RWPE1 (cell line): ENCODE measurements around the gene PHB1.
"Not testable (repeated sequence)": the region's sequence is repeated elsewhere in the genome, so short reads cannot be mapped to it uniquely, and the experiment has no call there.

Source experiments
- CTCF ChIA-PET: fragments of 350-600 bp; sonication (Branson Sonifier 250); formaldehyde crosslinking; extraction: SDS; loops from one replicate; lab custom pipeline; 2021; lab: Yijun Ruan, JAX
- POLR2A ChIA-PET: fragments of 400-600 bp; formaldehyde crosslinking; extraction: SDS; loops from one replicate; lab custom pipeline; 2020; ENCODE audit warnings: antibody characterized with exemption; ENCODE audit not compliant: low non-redundant PET; lab: Yijun Ruan, JAX
- DNase-seq: peaks from one replicate; pipeline ENCODE4 v3.0.0; 2012; ENCODE audit warnings: low spot score
- H3K27ac ChIP-seq: fragments of 450-650 bp; 2 replicates; pipeline ENCODE4 v1.5.1; 2017
- TF ChIP-seq, protein P1 (sequence below): fragments of 450-650 bp; conservative IDR thresholded peaks from 2 replicates; pipeline ENCODE4 v1.5.1; 2017; ENCODE audit warnings: low read depth, mild to moderate bottlenecking

Gene PHB1

DNA sequence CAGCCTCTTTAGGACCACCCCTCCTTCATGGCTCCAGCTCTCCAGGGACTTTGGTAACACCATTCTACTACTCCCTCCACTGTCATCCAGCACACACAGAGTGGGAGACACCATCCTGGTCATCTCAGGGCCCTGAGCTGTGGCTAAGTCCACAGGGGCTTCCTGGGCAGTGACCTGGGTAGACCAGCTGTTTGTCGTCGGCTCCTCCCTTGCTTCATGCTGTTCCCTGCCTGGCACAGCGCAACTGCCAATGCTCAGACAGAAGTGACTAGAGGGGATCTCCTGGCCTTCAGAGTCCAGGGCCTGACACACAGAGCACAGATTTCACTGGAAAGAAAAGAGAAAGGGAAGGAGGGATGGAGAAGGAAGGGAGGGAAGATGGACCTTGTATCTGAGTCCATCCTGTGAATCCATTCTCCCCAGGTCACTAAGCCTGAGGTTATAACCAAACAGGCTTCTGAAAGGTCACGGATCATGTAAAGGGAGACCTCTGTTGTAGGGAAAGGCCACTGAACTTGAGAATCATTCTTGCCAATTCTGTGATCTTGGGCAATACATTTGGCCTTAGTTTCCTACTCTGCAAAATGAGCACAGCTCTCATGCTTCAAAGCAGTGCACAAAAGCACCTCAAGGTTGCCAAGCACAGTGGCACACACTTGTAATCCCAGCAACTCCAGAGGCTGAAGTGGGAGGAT, 18.5 kb upstream of the PHB1 start:
- CTCF ChIA-PET = interaction anchor here (0.7 to 4.2 kb wide), 3 partner anchors 44 to 721 kb away, joined by 5 to 43 read pairs (median 6); no protein-coding TSS in a partner anchor
- TF ChIP-seq, protein P1, sequence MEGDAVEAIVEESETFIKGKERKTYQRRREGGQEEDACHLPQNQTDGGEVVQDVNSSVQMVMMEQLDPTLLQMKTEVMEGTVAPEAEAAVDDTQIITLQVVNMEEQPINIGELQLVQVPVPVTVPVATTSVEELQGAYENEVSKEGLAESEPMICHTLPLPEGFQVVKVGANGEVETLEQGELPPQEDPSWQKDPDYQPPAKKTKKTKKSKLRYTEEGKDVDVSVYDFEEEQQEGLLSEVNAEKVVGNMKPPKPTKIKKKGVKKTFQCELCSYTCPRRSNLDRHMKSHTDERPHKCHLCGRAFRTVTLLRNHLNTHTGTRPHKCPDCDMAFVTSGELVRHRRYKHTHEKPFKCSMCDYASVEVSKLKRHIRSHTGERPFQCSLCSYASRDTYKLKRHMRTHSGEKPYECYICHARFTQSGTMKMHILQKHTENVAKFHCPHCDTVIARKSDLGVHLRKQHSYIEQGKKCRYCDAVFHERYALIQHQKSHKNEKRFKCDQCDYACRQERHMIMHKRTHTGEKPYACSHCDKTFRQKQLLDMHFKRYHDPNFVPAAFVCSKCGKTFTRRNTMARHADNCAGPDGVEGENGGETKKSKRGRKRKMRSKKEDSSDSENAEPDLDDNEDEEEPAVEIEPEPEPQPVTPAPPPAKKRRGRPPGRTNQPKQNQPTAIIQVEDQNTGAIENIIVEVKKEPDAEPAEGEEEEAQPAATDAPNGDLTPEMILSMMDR = no peak
- H3K27ac ChIP-seq = no peak overlapping the region
- POLR2A ChIA-PET = no interaction called here
- DNase-seq = no peak

DNA sequence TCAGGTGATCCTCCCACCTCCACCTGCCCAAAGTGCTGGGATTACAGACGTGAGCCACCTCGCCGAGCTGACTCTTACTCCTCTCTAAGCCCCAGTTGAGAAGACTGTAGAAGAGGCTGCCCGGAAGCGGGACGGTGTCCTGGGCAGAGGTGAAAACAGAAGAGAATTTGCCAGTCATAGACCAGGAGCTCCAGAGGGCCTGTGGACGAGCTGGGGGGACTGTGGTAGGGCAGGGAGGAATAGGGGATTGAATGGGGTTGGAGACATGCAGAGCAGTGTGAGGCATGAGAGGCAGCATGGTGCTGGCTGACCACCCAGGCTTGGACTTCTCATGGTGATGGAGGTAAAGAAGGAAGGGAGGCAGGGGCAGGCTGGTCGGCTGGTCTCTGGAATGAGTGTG, 17.1 kb upstream of the PHB1 start:
- CTCF ChIA-PET = interaction anchor here (1.2 kb wide), 1 partner anchor 125 kb away, joined by 4 read pairs; no protein-coding TSS in a partner anchor
- POLR2A ChIA-PET = no interaction called here

DNA sequence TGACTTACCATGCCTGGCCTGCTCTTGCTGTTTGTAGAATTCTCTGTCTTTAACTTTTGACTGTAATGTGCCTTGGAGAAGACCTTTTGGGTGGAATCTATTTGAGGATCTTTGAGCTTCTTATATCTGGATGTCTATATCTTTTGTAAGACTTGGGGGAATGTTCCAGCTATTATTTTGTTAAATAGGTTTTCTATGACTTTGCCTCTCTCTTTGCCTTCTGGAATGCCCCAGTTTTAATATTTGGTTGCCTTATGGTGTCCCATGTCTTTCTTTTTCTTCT, 10.3 kb upstream of the PHB1 start:
- ChIA-PET CTCF (no interaction called here), POLR2A (no interaction called here)
- TF ChIP-seq, protein P1 = no peak
- no peak for DNase-seq
- no peak overlapping the region for H3K27ac ChIP-seq

More for the DNA sequence above, 17.1 kb upstream of the PHB1 start:
- TF ChIP-seq, protein P1 = no peak
- H3K27ac ChIP-seq = no peak overlapping the region
- DNase-seq = no peak

DNA sequence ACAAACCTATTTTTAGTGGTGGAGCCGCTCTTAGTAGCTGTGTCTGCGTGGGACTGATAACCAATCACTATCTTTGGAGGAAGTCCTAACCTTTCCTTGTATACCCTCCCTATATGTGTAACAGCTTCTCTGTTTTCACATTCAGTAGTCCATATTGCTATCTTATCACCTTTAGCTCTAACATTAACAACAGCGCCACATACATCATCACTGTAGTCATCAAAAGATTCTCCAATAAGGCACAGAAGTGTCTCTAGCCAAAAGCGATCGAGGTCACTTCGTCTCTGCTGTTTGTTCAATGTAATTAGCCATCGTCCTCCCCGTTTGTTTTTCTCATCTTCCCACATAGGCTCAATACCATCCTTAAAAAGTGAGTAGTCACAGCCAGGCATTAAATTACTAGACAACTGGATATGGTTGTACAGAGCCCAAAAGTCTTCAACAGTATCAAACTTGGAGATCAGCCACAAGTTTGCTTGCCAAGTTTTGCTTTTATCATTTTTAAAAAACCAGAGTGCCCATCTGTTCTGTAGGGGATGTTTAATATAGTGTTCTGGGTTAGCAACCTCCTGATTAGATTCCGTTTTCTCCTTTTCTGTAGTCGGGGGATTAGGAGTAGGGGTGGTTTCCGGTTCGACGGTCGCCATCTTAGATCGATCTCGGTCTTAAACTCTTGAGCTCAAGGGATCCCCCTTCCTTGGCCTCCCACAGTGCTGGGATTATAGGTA, 9.8 kb upstream of the PHB1 start:
- DNase-seq, CTCF ChIA-PET, POLR2A ChIA-PET, H3K27ac ChIP-seq: not testable (repeated sequence)

DNA sequence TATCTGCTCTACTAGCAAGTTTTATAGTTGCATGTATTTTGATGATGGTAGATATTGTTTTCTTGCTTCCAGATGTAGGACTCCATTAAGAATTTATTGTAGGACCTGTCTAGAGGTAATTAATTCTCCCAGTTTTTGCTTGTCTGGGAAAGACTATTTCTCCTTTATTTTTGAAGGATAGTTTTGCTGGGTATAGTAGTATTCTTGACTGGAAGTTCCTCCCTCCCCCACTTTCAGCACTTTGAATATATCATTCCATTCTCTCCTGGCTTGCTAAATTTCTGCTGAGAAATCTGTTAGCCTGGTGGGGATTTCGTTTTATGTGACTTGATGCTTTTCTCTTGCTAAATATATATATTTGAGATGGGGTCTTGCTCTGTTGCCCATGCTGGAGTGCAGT, 8.0 kb upstream of the PHB1 start:
- ChIA-PET POLR2A (no interaction called here), CTCF (no interaction called here)
- TF ChIP-seq, protein P1 = no peak
- DNase-seq = no peak
- H3K27ac ChIP-seq = no peak overlapping the region

DNA sequence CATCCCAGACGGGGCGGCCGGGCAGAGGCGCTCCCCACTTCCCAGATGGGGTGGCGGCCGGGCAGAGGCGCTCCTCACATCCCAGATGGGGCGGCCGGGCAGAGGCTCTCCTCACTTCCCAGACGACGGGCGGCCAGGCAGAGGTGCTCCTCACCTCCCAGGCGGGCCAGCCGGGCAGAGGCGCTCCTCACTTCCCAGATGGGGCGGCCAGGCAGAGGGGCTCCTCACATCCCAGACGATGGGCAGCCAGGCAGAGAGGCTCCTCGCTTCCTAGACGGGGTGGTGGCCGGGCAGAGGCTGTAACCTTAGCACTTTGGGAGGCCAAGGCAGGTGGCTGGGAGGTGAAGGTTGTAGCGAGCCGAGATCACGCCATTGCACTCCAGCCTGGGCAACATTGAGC, 5.1 kb upstream of the PHB1 start:
- DNase-seq, CTCF ChIA-PET, POLR2A ChIA-PET, H3K27ac ChIP-seq: not testable (repeated sequence)

DNA sequence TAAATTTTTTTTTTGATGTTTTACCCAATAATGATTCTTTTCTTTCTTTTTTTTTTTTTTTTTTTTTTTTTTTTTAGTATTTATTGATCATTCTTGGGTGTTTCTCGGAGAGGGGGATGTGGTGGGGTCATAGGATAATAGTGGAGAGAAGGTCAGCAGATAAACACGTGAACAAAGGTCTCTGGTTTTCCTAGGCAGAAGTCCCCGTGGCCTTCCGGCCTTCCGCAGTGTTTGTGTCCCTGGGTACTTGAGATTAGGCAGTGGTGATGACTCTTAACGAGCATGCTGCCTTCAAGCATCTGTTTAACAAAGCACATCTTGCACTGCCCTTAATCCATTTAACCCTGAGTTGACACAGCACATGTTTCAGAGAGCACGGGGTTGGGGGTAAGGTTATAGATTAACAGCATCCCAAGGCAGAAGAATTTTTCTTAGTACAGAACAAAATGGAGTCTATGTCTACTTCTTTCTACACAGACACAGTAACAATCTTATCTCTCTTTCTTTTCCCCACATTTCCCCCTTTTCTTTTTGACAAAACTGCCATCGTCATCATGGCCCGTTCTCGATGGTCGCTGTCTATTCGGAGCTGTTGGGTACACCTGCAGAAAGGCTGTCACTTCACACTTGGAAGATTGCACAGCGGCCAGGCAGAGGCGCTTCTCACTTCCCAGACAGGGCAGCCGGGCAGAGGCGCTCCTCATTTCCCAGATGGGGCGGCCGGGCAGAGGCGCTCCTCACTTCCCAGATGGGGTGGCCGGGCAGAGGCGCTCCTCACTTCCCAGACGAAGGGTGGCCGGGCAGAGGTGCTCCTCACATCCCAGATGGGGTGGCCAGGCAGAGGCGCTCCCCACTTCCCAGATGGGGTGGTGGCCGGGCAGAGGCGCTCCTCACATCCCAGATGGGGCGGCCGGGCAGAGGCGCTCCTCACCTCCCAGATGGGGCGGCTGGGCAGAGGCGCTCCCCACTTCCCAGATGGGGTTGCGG, 4.4 kb upstream of the PHB1 start:
- DNase-seq, POLR2A ChIA-PET, H3K27ac ChIP-seq, CTCF ChIA-PET: not testable (repeated sequence)
